Breast epithelium (tissue), 3 donors: ENCODE data around the gene ZWILCH.

Source experiments
- POLR2A ChIP-seq: fragments of 450-650 bp; IDR thresholded peaks from one replicate; pipeline ENCODE4 v1.6.1; 2016; ENCODE audit warnings: antibody characterized with exemption, mild to moderate bottlenecking, moderate library complexity
- TF ChIP-seq, protein P1 (sequence below), 3 donors: fragments of 450-650 bp; IDR thresholded peaks; one replicate each; pipeline ENCODE4 v1.5.1; 2016 to 2017; ENCODE audit warnings: antibody characterized with exemption in 3 of 3, mild to moderate bottlenecking in 3 of 3, moderate library complexity in 3 of 3

DNA sequence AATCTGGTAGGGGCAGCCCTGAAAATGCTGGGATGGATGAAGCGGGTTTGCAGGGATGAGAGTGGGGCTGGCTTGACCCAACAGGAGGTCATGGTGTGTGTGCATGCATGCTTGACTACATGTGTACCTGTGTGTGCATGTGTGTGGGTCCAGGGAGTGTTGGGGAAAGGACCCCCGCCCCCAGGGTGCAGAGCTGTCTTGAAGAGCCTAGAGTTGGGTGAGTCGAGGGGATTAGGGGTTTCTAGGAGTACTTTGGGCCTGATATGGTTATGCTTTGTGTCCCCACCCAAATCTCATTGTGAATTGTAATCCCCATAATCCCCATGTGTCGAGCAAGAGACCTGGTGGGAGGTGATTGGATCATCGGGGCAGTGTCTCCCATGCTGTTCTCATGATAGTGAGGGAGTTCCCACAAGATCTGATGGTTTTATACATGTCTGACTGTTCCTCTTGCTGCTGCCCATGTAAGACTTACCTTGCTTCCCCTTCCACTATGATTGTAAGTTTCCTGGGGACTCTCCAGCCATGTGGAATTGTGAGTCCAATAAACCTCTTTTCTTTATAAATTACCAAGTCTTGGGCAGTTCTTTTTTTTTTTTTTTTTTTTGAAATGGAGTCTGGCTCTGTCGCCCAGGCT, 65.8 kb downstream of the ZWILCH start:
- TF ChIP-seq, protein P1, sequence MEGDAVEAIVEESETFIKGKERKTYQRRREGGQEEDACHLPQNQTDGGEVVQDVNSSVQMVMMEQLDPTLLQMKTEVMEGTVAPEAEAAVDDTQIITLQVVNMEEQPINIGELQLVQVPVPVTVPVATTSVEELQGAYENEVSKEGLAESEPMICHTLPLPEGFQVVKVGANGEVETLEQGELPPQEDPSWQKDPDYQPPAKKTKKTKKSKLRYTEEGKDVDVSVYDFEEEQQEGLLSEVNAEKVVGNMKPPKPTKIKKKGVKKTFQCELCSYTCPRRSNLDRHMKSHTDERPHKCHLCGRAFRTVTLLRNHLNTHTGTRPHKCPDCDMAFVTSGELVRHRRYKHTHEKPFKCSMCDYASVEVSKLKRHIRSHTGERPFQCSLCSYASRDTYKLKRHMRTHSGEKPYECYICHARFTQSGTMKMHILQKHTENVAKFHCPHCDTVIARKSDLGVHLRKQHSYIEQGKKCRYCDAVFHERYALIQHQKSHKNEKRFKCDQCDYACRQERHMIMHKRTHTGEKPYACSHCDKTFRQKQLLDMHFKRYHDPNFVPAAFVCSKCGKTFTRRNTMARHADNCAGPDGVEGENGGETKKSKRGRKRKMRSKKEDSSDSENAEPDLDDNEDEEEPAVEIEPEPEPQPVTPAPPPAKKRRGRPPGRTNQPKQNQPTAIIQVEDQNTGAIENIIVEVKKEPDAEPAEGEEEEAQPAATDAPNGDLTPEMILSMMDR (IDR thresholded peaks at IDR 0.05): no peak
- TF ChIP-seq POLR2A: no peak
